Trophoblast cell (in vitro differentiated cells and primary cell): ENCODE data around the gene QSOX2.

Source experiments
- DNase-seq, 2 donors: peaks; one replicate each; pipeline ENCODE4 v3.0.0-alpha.2; 2016
- H2AFZ ChIP-seq: 2 replicates; pipeline ENCODE4 v1.6.1; 2013; ENCODE audit warnings: low read length, moderate library complexity, mild to moderate bottlenecking; ENCODE audit not compliant: insufficient read depth, poor library complexity
- H2AK5ac ChIP-seq: 2 replicates; pipeline ENCODE4 v1.6.1; 2013; ENCODE audit warnings: mild to moderate bottlenecking, low read length
- H2BK120ac ChIP-seq: 2 replicates; pipeline ENCODE4 v1.6.1; 2013; ENCODE audit warnings: low read length, mild to moderate bottlenecking, moderate library complexity; ENCODE audit not compliant: insufficient read depth, poor library complexity
- H2BK12ac ChIP-seq: 2 replicates; pipeline ENCODE4 v1.6.1; 2013; ENCODE audit warnings: mild to moderate bottlenecking, low read length, moderate library complexity
- H2BK5ac ChIP-seq: 2 replicates; pipeline ENCODE4 v1.6.1; 2013; ENCODE audit warnings: low read length, low read depth, moderate library complexity, mild to moderate bottlenecking; ENCODE audit not compliant: poor library complexity
- H3K14ac ChIP-seq: 2 replicates; pipeline ENCODE4 v1.6.1; 2013; ENCODE audit warnings: mild to moderate bottlenecking, low read length
- H3K18ac ChIP-seq: 2 replicates; pipeline ENCODE4 v1.6.1; 2013; ENCODE audit warnings: mild to moderate bottlenecking, low read length
- H3K23ac ChIP-seq: 2 replicates; pipeline ENCODE4 v1.6.1; 2013; ENCODE audit warnings: low read length
- H3K27ac ChIP-seq: 2 replicates; pipeline ENCODE4 v1.5.1; 2013; ENCODE audit warnings: low read depth, mild to moderate bottlenecking, inconsistent platforms, low read length, moderate library complexity
- H3K27me3 ChIP-seq: 2 replicates; pipeline ENCODE4 v1.6.1; 2013; ENCODE audit warnings: inconsistent platforms, mild to moderate bottlenecking, low read length, moderate library complexity; ENCODE audit not compliant: insufficient read depth
- H3K36me3 ChIP-seq, 2 experiments: 1 replicate in 1 of 2; 2 replicates in 1 of 2; pipeline ENCODE4 v1.6.1; 2013; ENCODE audit warnings: low read length in 2 of 2, mild to moderate bottlenecking in 2 of 2, moderate library complexity in 1 of 2; ENCODE audit not compliant: insufficient read depth in 2 of 2, control insufficient read depth in 1 of 2
- H3K4ac ChIP-seq: 2 replicates; pipeline ENCODE4 v1.6.1; 2013; ENCODE audit warnings: low read depth, mild to moderate bottlenecking, low read length, moderate library complexity
- H3K4me1 ChIP-seq, 2 experiments: 1 replicate in 1 of 2; 2 replicates in 1 of 2; pipeline ENCODE4 v1.6.1; 2013; ENCODE audit warnings: low read length in 2 of 2, mild to moderate bottlenecking in 2 of 2, moderate library complexity in 1 of 2; ENCODE audit not compliant: insufficient read depth in 2 of 2, control insufficient read depth in 1 of 2
- H3K4me2 ChIP-seq: 2 replicates; pipeline ENCODE4 v1.6.1; 2013; ENCODE audit warnings: inconsistent platforms, mild to moderate bottlenecking, low read length, moderate library complexity
- H3K4me3 ChIP-seq: 2 replicates; pipeline ENCODE4 v1.5.1; 2013; ENCODE audit warnings: mild to moderate bottlenecking, low read depth, low read length, inconsistent platforms
- H3K79me1 ChIP-seq: one replicate; pipeline ENCODE4 v1.6.1; 2013; ENCODE audit warnings: low read length
- H3K79me2 ChIP-seq: 2 replicates; pipeline ENCODE4 v1.6.1; 2013; ENCODE audit warnings: low read length, mild to moderate bottlenecking; ENCODE audit not compliant: control insufficient read depth, insufficient read depth, poor library complexity
- H3K9ac ChIP-seq: 2 replicates; pipeline ENCODE4 v1.6.1; 2013; ENCODE audit warnings: mild to moderate bottlenecking, low read length
- H3K9me3 ChIP-seq: 2 replicates; pipeline ENCODE4 v1.6.1; 2013; ENCODE audit warnings: low read depth, mild to moderate bottlenecking, control low read depth, inconsistent platforms, low read length; ENCODE audit not compliant: insufficient read depth
- H4K12ac ChIP-seq: 2 replicates; pipeline ENCODE4 v1.6.1; 2013; ENCODE audit warnings: low read depth, mild to moderate bottlenecking, low read length, moderate library complexity
- H4K8ac ChIP-seq: 2 replicates; pipeline ENCODE4 v1.6.1; 2013; ENCODE audit warnings: low read depth, mild to moderate bottlenecking, low read length, moderate library complexity
- H4K91ac ChIP-seq: one replicate; pipeline ENCODE4 v1.6.1; 2013; ENCODE audit warnings: low read depth, mild to moderate bottlenecking, low read length, moderate library complexity
- WGBS: extraction: QIAGEN DNeasy Blood & Tissue Kit; methylation state at CpG from one replicate; pipeline ENCODE4 v1.1.7; 2013; ENCODE audit warnings: missing lambda C conversion rate; ENCODE audit not compliant: insufficient read length, insufficient coverage; ENCODE audit errors: extremely low coverage; 5-methylcytosine and 5-hydroxymethylcytosine counted together

QSOX2 gene

GRCh38 chr9:136223871-136224640 is 21.6 kb downstream of the QSOX2 start:
- Histone ChIP-seq H3K36me3 (peaks cover 0 to 5% of the 10 kb centered on the region in 2 experiments), H3K18ac (no peak overlapping the region), H3K4me2 (no peak overlapping the region), H3K4ac (no peak overlapping the region), H4K8ac (no peak overlapping the region), H3K27me3 (no peaks in the 10 kb centered on the region), H3K4me1 (no peaks in the 10 kb centered on the region), H4K91ac (no peak overlapping the region), H2AK5ac (no peak overlapping the region), H3K79me2 (no peaks in the 10 kb centered on the region), H3K23ac (no peak overlapping the region), H2BK120ac (no peak overlapping the region), H4K12ac (no peak overlapping the region), H2BK5ac (no peak overlapping the region), H3K4me3 (no peak overlapping the region), H3K27ac (no peak overlapping the region), H3K79me1 (no peaks in the 10 kb centered on the region), H3K14ac (no peak overlapping the region), H2BK12ac (no peak overlapping the region), H3K9ac (no peak overlapping the region), H2AFZ (no peak overlapping the region), H3K9me3 (no peaks in the 10 kb centered on the region)
- no CpG with 5 or more reads among the region's 30 CpGs for WGBS
- DNase-seq: no peak

- no peaks in the 10 kb centered on the region for H3K79me2 ChIP-seq
- no peak overlapping the region for H3K9ac ChIP-seq
- no peak overlapping the region for H3K27ac ChIP-seq
- peaks cover 0 to 9% of the 10 kb centered on the region in 2 experiments for H3K36me3 ChIP-seq
- no peak overlapping the region for H4K12ac ChIP-seq
- H2AFZ ChIP-seq: no peak overlapping the region
- no peaks in the 10 kb centered on the region for H3K4me1 ChIP-seq
- no peak overlapping the region for H2BK12ac ChIP-seq
- no peak overlapping the region for H3K4me2 ChIP-seq
- H4K91ac ChIP-seq: no peak overlapping the region
- no peak overlapping the region for H3K14ac ChIP-seq
- no CpG with 5 or more reads among the region's 13 CpGs for WGBS
- H3K4me3 ChIP-seq: no peak overlapping the region
- no peak overlapping the region for H3K18ac ChIP-seq
- H2AK5ac ChIP-seq: no peak overlapping the region
- no peaks in the 10 kb centered on the region for H3K9me3 ChIP-seq
- H3K23ac ChIP-seq: no peak overlapping the region
- no peak overlapping the region for H4K8ac ChIP-seq
- no peaks in the 10 kb centered on the region for H3K27me3 ChIP-seq
- no peak for DNase-seq
- no peaks in the 10 kb centered on the region for H3K79me1 ChIP-seq
- no peak overlapping the region for H2BK5ac ChIP-seq
- no peak overlapping the region for H3K4ac ChIP-seq
- no peak overlapping the region for H2BK120ac ChIP-seq
Observed at GRCh38 chr9:136222906-136223285, 22.7 kb downstream of the QSOX2 start.

- Histone ChIP-seq H3K79me1 (no peaks in the 10 kb centered on the region), H2BK120ac (no peak overlapping the region), H2AFZ (no peak overlapping the region), H4K8ac (no peak overlapping the region), H3K79me2 (no peaks in the 10 kb centered on the region), H2AK5ac (no peak overlapping the region), H3K4me2 (no peak overlapping the region), H2BK12ac (no peak overlapping the region), H2BK5ac (no peak overlapping the region), H3K9ac (no peak overlapping the region), H3K4me3 (no peak overlapping the region), H3K9me3 (no peaks in the 10 kb centered on the region), H3K36me3 (peaks cover 0 to 9% of the 10 kb centered on the region in 2 experiments), H3K27ac (no peak overlapping the region), H3K14ac (no peak overlapping the region), H4K91ac (no peak overlapping the region), H4K12ac (no peak overlapping the region), H3K23ac (no peak overlapping the region), H3K27me3 (no peaks in the 10 kb centered on the region), H3K4ac (no peak overlapping the region), H3K18ac (no peak overlapping the region), H3K4me1 (no peaks in the 10 kb centered on the region)
- DNase-seq: no peak
- WGBS: no CpG with 5 or more reads among the region's 38 CpGs
Observed at GRCh38 chr9:136222166-136222905, 23.3 kb downstream of the QSOX2 start.

GRCh38 chr9:136220017-136220729 is 25.4 kb downstream of the QSOX2 start:
- Histone ChIP-seq H2AK5ac (no peak overlapping the region), H3K27me3 (no peaks in the 10 kb centered on the region), H3K9me3 (no peaks in the 10 kb centered on the region), H3K79me1 (no peaks in the 10 kb centered on the region), H2AFZ (no peak overlapping the region), H3K4me2 (no peak overlapping the region), H3K9ac (no peak overlapping the region), H3K14ac (no peak overlapping the region), H3K18ac (no peak overlapping the region), H3K36me3 (peaks cover 3 to 12% of the 10 kb centered on the region in 2 experiments), H3K79me2 (no peaks in the 10 kb centered on the region), H3K4ac (no peak overlapping the region), H2BK120ac (no peak overlapping the region), H3K27ac (no peak overlapping the region), H3K23ac (no peak overlapping the region), H3K4me1 (no peaks in the 10 kb centered on the region), H2BK5ac (no peak overlapping the region), H2BK12ac (no peak overlapping the region), H3K4me3 (no peak overlapping the region), H4K8ac (no peak overlapping the region), H4K12ac (no peak overlapping the region), H4K91ac (no peak overlapping the region)
- no CpG with 5 or more reads among the region's 15 CpGs for WGBS
- DNase-seq: no peak
